HG03565 (cell line): ENCODE data around the gene ADD3.
"Not testable (repeated sequence)": the region's sequence is repeated elsewhere in the genome, so short reads cannot be mapped to it uniquely, and the experiment has no call there.

Experiments used
- ATAC-seq: cut with Tn5 transposase; IDR thresholded peaks from one replicate; pipeline ENCODE4 v1.9.1; 2021; ENCODE audit warnings: mild to moderate bottlenecking, moderate library complexity; ENCODE audit not compliant: unreplicated experiment

ADD3 gene

DNA sequence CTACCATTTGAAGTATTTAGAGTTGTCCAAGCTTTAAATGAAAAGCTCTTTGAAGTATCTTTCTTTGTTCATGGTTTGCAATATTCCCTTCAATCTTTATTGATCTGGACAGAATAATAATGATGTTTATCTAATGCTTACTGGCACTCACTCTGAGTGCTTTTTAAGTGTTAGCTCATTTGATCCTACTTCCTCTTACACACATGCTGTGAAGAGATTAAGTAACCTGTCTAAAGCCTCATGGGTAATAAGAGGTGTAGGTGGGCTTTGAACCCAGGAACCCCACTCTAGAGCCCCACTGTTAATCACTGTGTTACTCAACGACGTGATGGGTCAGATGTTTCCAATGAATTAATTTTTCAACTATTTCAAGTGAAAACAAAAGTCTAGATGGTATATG, 31.1 kb upstream of the ADD3 start:
- ATAC-seq: no peak

DNA sequence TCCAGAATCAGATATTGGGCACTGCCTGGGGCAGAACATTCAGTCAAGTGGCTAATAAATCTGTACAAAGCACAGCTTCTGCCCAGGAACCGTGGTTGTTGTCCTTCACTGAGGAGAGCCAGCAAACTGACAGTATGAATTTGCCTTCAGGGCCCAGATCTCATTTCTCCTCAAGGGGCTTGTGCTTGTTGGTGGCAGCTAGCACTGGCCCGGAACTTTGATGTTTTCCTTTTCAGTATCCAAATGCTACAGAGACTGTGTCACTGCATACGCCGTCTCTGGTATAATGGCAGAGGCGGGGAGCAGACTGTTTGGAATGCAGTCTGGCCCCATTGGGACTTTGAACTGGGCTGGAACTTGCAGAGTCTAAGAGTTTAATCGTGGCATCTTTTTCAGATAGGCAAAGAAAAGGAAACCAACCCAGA, 30.4 kb upstream of the ADD3 start:
- no peak for ATAC-seq

DNA sequence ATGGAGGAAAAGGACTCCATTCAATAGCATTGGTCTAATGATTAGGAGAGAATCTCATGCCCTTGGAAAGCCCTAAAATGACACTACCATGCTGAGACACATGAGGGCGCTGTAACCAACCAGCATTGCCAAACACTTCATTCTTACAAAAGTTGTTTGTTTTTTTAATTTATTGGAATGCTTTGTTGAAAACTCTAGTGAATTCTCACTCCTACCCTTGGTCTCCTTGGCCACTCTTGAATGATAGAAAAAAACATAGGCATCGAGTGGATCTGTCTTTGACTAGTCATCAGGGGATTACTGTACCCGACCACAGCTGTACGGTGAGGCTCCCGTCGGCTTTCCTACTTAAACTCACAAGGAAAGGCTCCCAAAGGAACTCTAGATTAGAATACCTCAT, 29.3 kb upstream of the ADD3 start:
- peak; percentile 48 for ATAC-seq

DNA sequence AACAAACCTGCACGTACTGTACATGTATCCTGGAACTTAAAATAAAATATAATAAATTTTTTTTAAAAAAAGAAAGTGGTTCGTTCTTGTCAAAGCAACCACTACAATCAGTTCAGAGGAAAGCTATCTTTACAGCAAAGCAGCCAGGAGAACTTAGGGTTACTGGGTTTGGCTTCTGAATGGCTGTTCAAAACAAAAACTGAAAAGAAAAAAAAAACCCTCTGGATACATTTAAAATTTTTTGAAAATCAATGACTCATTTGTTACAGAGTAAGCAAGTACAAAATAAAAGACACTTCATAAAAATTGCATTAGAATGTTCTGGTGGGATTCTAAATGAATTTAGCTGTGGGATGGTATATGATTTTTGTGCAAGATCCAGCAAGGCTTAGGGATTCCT, 28.6 kb upstream of the ADD3 start:
- ATAC-seq: no peak

GRCh38 chr10:109981650-109982049, 26.1 kb upstream of the ADD3 start:
- ATAC-seq: no peak

GRCh38 chr10:109982123-109982522, 25.7 kb upstream of the ADD3 start:
- no peak for ATAC-seq

GRCh38 chr10:109982812-109983211, 25.0 kb upstream of the ADD3 start:
- ATAC-seq: no peak

DNA sequence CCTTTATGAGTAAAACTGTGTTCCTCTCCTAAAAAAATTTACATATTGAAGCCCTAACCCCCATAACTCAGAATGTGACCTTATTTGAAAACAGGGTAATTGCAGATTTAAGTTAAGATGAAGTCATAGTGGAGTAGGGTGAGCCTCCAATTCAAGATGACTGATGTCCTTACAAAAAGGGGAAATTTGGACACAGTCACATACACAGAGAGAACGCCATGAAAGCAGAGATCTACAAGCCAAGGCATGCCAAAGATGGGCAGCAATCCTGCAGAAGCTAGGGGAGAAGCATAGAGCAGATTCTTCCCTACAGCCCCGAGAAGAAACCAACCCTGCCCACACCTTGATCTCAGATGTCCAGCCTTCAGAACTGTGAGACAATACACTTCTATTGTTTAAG, 23.8 kb upstream of the ADD3 start:
- ATAC-seq: no peak

- not testable (repeated sequence) for ATAC-seq
These were observed 22.0 kb upstream of the ADD3 start for GRCh38 chr10:109985768-109986167.

GRCh38 chr10:109987452-109988211, 20.2 kb upstream of the ADD3 start:
- no peak for ATAC-seq

DNA sequence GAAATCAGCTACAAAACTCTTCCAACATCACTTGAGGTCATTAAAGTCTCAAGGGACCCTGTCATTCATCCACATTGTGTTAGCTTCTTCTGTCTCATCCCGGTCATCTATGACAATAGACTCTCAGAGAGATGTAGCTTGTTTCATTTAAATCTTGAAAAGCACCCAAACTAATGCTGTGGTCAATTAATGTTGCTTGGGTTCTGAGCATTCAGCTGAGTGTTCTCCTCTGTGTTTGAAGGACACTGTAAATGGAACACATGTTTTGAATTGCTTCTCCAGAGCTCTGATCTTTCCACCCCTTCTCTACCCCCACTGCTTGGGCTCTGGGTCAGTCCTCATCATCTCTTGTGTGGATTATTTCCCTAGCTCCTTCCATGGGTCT, 19.6 kb upstream of the ADD3 start:
- ATAC-seq: no peak

GRCh38 chr10:109991266-109991855, 16.4 kb upstream of the ADD3 start:
- no peak for ATAC-seq

DNA sequence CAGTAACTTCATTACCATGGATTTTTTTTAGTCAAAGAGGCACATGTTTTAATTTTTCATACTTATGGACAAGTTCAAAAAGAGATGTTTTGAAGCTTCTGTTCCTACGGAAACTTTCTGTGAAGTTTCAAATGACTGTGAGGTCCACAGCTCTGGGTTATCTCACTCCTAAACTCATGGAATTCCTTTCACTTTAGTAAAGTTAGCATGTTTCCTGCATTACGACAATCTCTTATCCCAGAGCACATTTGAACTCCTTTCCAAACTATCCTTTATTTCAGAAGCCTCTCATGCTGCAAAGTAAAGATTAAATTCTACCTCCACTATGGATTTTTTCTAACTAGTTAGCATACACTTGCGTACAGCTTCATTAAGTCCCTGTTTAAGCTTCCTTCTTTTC, 15.3 kb upstream of the ADD3 start:
- ATAC-seq: no peak

GRCh38 chr10:109993551-109994330, 14.0 kb upstream of the ADD3 start:
- ATAC-seq: no peak

GRCh38 chr10:109994711-109995577, 12.8 kb upstream of the ADD3 start:
- no peak for ATAC-seq

DNA sequence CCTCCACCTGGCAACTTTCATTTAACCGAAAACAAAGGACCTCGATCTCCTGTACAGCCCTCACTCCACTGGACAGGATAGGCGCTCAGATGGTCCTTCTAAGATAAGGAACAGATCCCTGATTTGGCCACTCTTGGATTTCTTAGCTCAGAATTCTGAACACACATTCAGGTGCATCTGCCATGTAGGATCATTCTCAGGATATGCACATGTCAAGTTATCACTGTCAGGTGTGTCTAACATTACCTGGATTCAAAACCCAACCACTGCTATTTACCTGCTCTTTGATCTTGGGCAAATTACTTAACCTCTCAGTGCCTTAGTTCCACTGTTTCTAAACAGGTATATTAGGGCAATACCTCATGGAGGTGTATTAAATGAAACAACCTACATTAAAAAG, 12.2 kb upstream of the ADD3 start:
- ATAC-seq: no peak

DNA sequence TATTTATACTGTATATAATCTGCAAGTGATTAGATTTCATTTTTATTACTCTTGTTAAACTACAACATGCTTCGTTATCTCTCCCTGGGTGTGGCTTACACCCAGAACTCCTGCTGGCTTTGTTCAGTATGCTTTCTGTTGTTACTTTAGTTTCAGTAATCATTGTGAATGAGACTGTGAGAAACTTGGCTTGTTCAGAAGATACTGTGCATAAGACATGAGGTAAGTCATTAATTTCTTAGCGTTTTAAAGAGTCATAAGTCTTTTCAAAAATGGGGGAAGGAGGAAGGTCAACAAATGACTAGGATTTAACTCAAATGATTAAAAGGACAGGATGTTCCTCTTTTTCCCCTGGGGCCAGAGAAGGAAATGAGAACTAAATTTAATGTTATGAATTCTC, 11.6 kb upstream of the ADD3 start:
- ATAC-seq: peak; percentile 73

- ATAC-seq: peak; percentile 10
These were observed 11.0 kb upstream of the ADD3 start for GRCh38 chr10:109996766-109997171.

DNA sequence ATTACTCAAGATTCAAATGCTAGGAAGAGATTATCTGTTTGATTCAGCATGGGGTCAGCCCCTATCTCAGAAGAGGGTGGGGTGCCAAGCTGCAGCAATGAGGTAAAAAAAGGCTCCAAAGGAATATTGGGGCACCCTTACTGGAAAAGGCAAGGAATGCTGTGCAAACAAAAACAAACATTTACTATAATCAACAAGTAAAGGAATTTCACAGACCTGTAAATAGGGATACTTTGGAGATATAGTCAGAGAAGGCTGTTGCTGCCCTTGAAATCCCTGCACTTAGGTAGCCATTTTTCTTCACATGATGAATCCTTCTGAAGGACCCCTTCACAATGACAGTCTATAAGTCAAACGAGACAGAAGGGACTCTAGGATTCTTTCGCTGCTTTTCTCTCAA, 10.6 kb upstream of the ADD3 start:
- ATAC-seq: no peak

GRCh38 chr10:109998513-109998912, 9.3 kb upstream of the ADD3 start:
- no peak for ATAC-seq
